ENCODE data around the gene TNFRSF8. TPM values are rescaled to one million over a fixed set of nuclear protein-coding genes. Genes with fewer than 3 reads are reported as not detected.

The TNFRSF8 gene
- total RNA-seq, 1 experiment from 2014 or later, result not detected

GRCh38 chr1:12057382-12057781, 5.7 kb upstream of the TNFRSF8 start:
- no peak for DNase-seq (ENCODE audit: low spot score)
- in situ Hi-C loops (cut with HindIII; ENCODE audit: low sequenced_read_pairs), result no loop called here

GRCh38 chr1:12057940-12058687, 5.0 kb upstream of the TNFRSF8 start:
- in situ Hi-C loops (cut with HindIII; ENCODE audit: low sequenced_read_pairs), result no loop called here
- DNase-seq (ENCODE audit: low spot score), result no peak

GRCh38 chr1:12059226-12059625, 3.9 kb upstream of the TNFRSF8 start:
- in situ Hi-C loops (cut with HindIII; ENCODE audit: low sequenced_read_pairs), result no loop called here
- DNase-seq (ENCODE audit: low spot score), result no peak

GRCh38 chr1:12059722-12060464, 3.2 kb upstream of the TNFRSF8 start:
- in situ Hi-C loops (cut with HindIII; ENCODE audit: low sequenced_read_pairs), result no loop called here
- DNase-seq (ENCODE audit: low spot score), result no peak

- DNase-seq (ENCODE audit: low spot score), result no peak
- in situ Hi-C loops (cut with HindIII; ENCODE audit: low sequenced_read_pairs), result no loop called here
Measured at GRCh38 chr1:12060500-12060899, 2.6 kb upstream of the TNFRSF8 start.

- in situ Hi-C loops (cut with HindIII; ENCODE audit: low sequenced_read_pairs), result no loop called here
- DNase-seq (ENCODE audit: low spot score), result no peak
Measured at GRCh38 chr1:12064073-12064969, 1.2 kb downstream of the TNFRSF8 start.

GRCh38 chr1:12065872-12066271, 2.8 kb downstream of the TNFRSF8 start:
- in situ Hi-C loops (cut with HindIII; ENCODE audit: low sequenced_read_pairs), result no loop called here
- DNase-seq (ENCODE audit: low spot score), result no peak

GRCh38 chr1:12067900-12068821, 5.1 kb downstream of the TNFRSF8 start:
- in situ Hi-C loops (cut with HindIII; ENCODE audit: low sequenced_read_pairs), result no loop called here
- DNase-seq (ENCODE audit: low spot score), result no peak

GRCh38 chr1:12069623-12070244, 6.6 kb downstream of the TNFRSF8 start:
- no peak for DNase-seq (ENCODE audit: low spot score)
- in situ Hi-C loops (cut with HindIII; ENCODE audit: low sequenced_read_pairs), result no loop called here

- in situ Hi-C loops (cut with HindIII; ENCODE audit: low sequenced_read_pairs), result no loop called here
- DNase-seq (ENCODE audit: low spot score), result no peak
Measured at GRCh38 chr1:12071892-12072291, 8.8 kb downstream of the TNFRSF8 start.

GRCh38 chr1:12072741-12073140, 9.6 kb downstream of the TNFRSF8 start:
- DNase-seq (ENCODE audit: low spot score), result no peak
- in situ Hi-C loops (cut with HindIII; ENCODE audit: low sequenced_read_pairs), result no loop called here

- DNase-seq (ENCODE audit: low spot score), result no peak
- in situ Hi-C loops (cut with HindIII; ENCODE audit: low sequenced_read_pairs), result no loop called here
Measured at GRCh38 chr1:12073796-12074195, 10.7 kb downstream of the TNFRSF8 start.

- in situ Hi-C loops (cut with HindIII; ENCODE audit: low sequenced_read_pairs), result no loop called here
- no peak for DNase-seq (ENCODE audit: low spot score)
Measured at GRCh38 chr1:12075195-12076114, 12.4 kb downstream of the TNFRSF8 start.

GRCh38 chr1:12076425-12077005, 13.4 kb downstream of the TNFRSF8 start:
- no peak for DNase-seq (ENCODE audit: low spot score)
- in situ Hi-C loops (cut with HindIII; ENCODE audit: low sequenced_read_pairs), result no loop called here

- no peak for DNase-seq (ENCODE audit: low spot score)
- in situ Hi-C loops (cut with HindIII; ENCODE audit: low sequenced_read_pairs), result no loop called here
Measured at GRCh38 chr1:12078575-12078937, 15.5 kb downstream of the TNFRSF8 start.

GRCh38 chr1:12078938-12079861, 16.1 kb downstream of the TNFRSF8 start:
- in situ Hi-C loops (cut with HindIII; ENCODE audit: low sequenced_read_pairs), result no loop called here

More at GRCh38 chr1:12078938-12079861, 16.1 kb downstream of the TNFRSF8 start:
- peak; percentile 22 for DNase-seq (ENCODE audit: low spot score)

All from G401 (cell line).